IMR-90 (cell line): Measurements from ENCODE around the gene ALDH5A1. TPM values are rescaled to one million over a fixed set of nuclear protein-coding genes. Genes with fewer than 3 reads are reported as not detected.

ENCODE experiments used
- ATAC-seq: fragments of 200-7000 bp; cut with Tn5 transposase; 2 replicates; pipeline ENCODE4 v1.9.1; 2020; ENCODE audit warnings: low read depth, mild to moderate bottlenecking, moderate library complexity
- BruUV-seq: library from RNA; stranded (reverse); fragments of 400-500 nt; replicated peaks from 2 replicates; lab custom pipeline; 2021; lab: Mats Ljungman, UMichigan
- CTCF ChIA-PET: fragments of 300-600 bp; formaldehyde crosslinking; extraction: SDS; loops from one replicate; lab custom pipeline; 2021; ENCODE audit warnings: antibody characterized with exemption; lab: Yijun Ruan, JAX
- POLR2A ChIA-PET: fragments of 300-600 bp; sonication (Branson Sonifier 250); formaldehyde crosslinking; loops from one replicate; lab custom pipeline; 2022; ENCODE audit warnings: antibody characterized with exemption; ENCODE audit not compliant: unreplicated experiment; lab: Charles Lee
- DNase-seq: peaks from one replicate; pipeline ENCODE4 v3.0.0; 2013
- H2AFZ ChIP-seq: replicated peaks from 2 replicates; pipeline ENCODE3; 2013; ENCODE audit warnings: low read length, mild to moderate bottlenecking; ENCODE audit not compliant: poor library complexity
- H2AK5ac ChIP-seq: 2 replicates; pipeline ENCODE4 v1.6.1; 2013; ENCODE audit warnings: low read depth, low read length, inconsistent platforms
- H2AK9ac ChIP-seq: replicated peaks from 2 replicates; pipeline ENCODE3; 2013; ENCODE audit warnings: mild to moderate bottlenecking, low read depth, low read length, moderate library complexity; ENCODE audit not compliant: poor library complexity
- H2BK120ac ChIP-seq: 2 replicates; pipeline ENCODE4 v1.6.1; 2013; ENCODE audit warnings: low read depth, low read length, inconsistent platforms
- H2BK15ac ChIP-seq: 3 replicates; pipeline ENCODE4 v1.6.1; 2013; ENCODE audit warnings: low read depth, low read length, inconsistent platforms
- H2BK20ac ChIP-seq: 2 replicates; pipeline ENCODE4 v1.6.1; 2013; ENCODE audit warnings: low read depth, mild to moderate bottlenecking, inconsistent platforms, low read length, moderate library complexity
- H2BK5ac ChIP-seq: 2 replicates; pipeline ENCODE4 v1.6.1; 2013; ENCODE audit warnings: mild to moderate bottlenecking, low read depth, low read length, inconsistent platforms; ENCODE audit not compliant: poor library complexity, severe bottlenecking
- H3K14ac ChIP-seq: replicated peaks from 2 replicates; pipeline ENCODE4 v1.6.1; 2013; ENCODE audit warnings: low read depth, low read length, inconsistent platforms
- H3K18ac ChIP-seq: 2 replicates; pipeline ENCODE4 v1.6.1; 2013; ENCODE audit warnings: low read depth, low read length, control low read depth
- H3K23ac ChIP-seq: 2 replicates; pipeline ENCODE4 v1.6.1; 2013; ENCODE audit warnings: low read depth, low read length, inconsistent platforms
- H3K27ac ChIP-seq: 2 replicates; pipeline ENCODE4 v1.5.1; 2013; ENCODE audit warnings: mild to moderate bottlenecking, control low read depth, low read length; ENCODE audit not compliant: insufficient read depth
- H3K27me3 ChIP-seq: 2 replicates; pipeline ENCODE4 v1.6.1; 2013; ENCODE audit warnings: low read length; ENCODE audit not compliant: control insufficient read depth, insufficient read depth
- H3K36me3 ChIP-seq: 2 replicates; pipeline ENCODE4 v1.6.1; 2013; ENCODE audit warnings: low read length, mixed read lengths; ENCODE audit not compliant: control insufficient read depth, insufficient read depth
- H3K4ac ChIP-seq: 2 replicates; pipeline ENCODE4 v1.6.1; 2013; ENCODE audit warnings: low read depth, low read length, inconsistent platforms
- H3K4me1 ChIP-seq: 2 replicates; pipeline ENCODE4 v1.6.1; 2013; ENCODE audit warnings: low read length, mixed read lengths; ENCODE audit not compliant: control insufficient read depth, insufficient read depth
- H3K4me2 ChIP-seq: 2 replicates; pipeline ENCODE4 v1.6.1; 2013; ENCODE audit warnings: low read depth, mild to moderate bottlenecking, control low read depth, low read length, moderate library complexity
- H3K4me3 ChIP-seq: 2 replicates; pipeline ENCODE4 v1.5.1; 2013; ENCODE audit warnings: low read depth, mild to moderate bottlenecking, control low read depth, low read length, moderate library complexity; ENCODE audit not compliant: insufficient read depth
- H3K56ac ChIP-seq: 2 replicates; pipeline ENCODE4 v1.6.1; 2013; ENCODE audit warnings: low read length, inconsistent platforms; ENCODE audit not compliant: insufficient read depth; ENCODE audit errors: extremely low read depth
- H3K79me1 ChIP-seq, 2 experiments: 2 replicates each; pipeline ENCODE4 v1.6.1; 2013; ENCODE audit warnings: low read length in 2 of 2, inconsistent platforms in 1 of 2, low read depth in 1 of 2
- H3K9ac ChIP-seq: 2 replicates; pipeline ENCODE4 v1.6.1; 2013; ENCODE audit warnings: low read depth, low read length, control low read depth
- H3K9me1 ChIP-seq: 2 replicates; pipeline ENCODE4 v1.6.1; 2013; ENCODE audit warnings: low read length, inconsistent platforms; ENCODE audit not compliant: insufficient read depth
- H3K9me3 ChIP-seq: 2 replicates; pipeline ENCODE4 v1.6.1; 2013; ENCODE audit warnings: low read length; ENCODE audit not compliant: control insufficient read depth, insufficient read depth
- H4K20me1 ChIP-seq: 2 replicates; pipeline ENCODE4 v1.6.1; 2013; ENCODE audit warnings: low read length, inconsistent platforms; ENCODE audit not compliant: insufficient read depth
- H4K5ac ChIP-seq: 2 replicates; pipeline ENCODE4 v1.6.1; 2013; ENCODE audit warnings: mild to moderate bottlenecking, low read depth, low read length, control low read depth
- H4K8ac ChIP-seq, 2 experiments: 2 replicates each; pipeline ENCODE4 v1.6.1; 2013; ENCODE audit warnings: low read depth in 2 of 2, low read length in 2 of 2, control low read depth in 1 of 2, inconsistent platforms in 1 of 2
- H4K91ac ChIP-seq: 2 replicates; pipeline ENCODE4 v1.6.1; 2013; ENCODE audit warnings: low read depth, low read length, inconsistent platforms; ENCODE audit not compliant: insufficient read depth
- CEBPB ChIP-seq: IDR thresholded peaks from 2 replicates; pipeline ENCODE4 v1.6.1; 2012; ENCODE audit warnings: low read depth, low read length, improper control_type of control experiment
- MXI1 ChIP-seq: IDR thresholded peaks from 2 replicates; pipeline ENCODE4 v1.6.1; 2012; ENCODE audit warnings: low read depth, mild to moderate bottlenecking, low read length, moderate library complexity, borderline replicate concordance
- SMC3 ChIP-seq: fragments of 150-350 bp; IDR thresholded peaks from 2 replicates; pipeline ENCODE4 v1.6.1; 2016; ENCODE audit warnings: low read depth, mild to moderate bottlenecking, antibody characterized with exemption, low read length, moderate library complexity
- WGBS, 2 experiments: methylation state at CpG; one replicate each; pipeline versions ENCODE4 v1.1.5 to v1.1.7; 2013; ENCODE audit warnings: missing lambda C conversion rate in 2 of 2; ENCODE audit not compliant: insufficient read length in 1 of 2; ENCODE audit errors: extremely low coverage in 2 of 2; 5-methylcytosine and 5-hydroxymethylcytosine counted together
- dilution Hi-C: fragments of 300-500 bp; cut with HindIII; formaldehyde crosslinking; loops from one replicate; pipeline ENCODE4 v1.14.3; 2018; ENCODE audit warnings: low sequenced_read_pairs; ENCODE audit not compliant: unreplicated experiment
- in situ Hi-C: fragments of 300-500 bp; cut with MboI; formaldehyde crosslinking; loops from 3 replicates; pipeline ENCODE4 v1.14.3; 2019; ENCODE audit warnings: low sequenced_read_pairs, inconsistent platforms, mixed read lengths
- intact Hi-C: fragments of 100-400 bp; cut with micrococcal nuclease; formaldehyde crosslinking; loops from 2 replicates; pipeline ENCODE4 v1.10.0; 2022
- polyA plus RNA-seq, 3 experiments: library from polyadenylated mRNA; depleted of rRNA; stranded (reverse); fragments of >200 nt; gene quantifications; 2 replicates each; pipeline ENCODE4 v1.2.3, GENCODE V29; 2012; ENCODE audit warnings: low replicate concordance in 1 of 3
- total RNA-seq: library from RNA; depleted of rRNA; stranded (reverse); fragments of >200 nt; gene quantifications from 2 replicates; pipeline ENCODE4 v1.2.3, GENCODE V29; 2012

Gene ALDH5A1
- total and polyA plus RNA-seq, 2 of the 4 experiments (the other 2 are of a cell fraction) = 0.36 to 0.48 TPM

DNA sequence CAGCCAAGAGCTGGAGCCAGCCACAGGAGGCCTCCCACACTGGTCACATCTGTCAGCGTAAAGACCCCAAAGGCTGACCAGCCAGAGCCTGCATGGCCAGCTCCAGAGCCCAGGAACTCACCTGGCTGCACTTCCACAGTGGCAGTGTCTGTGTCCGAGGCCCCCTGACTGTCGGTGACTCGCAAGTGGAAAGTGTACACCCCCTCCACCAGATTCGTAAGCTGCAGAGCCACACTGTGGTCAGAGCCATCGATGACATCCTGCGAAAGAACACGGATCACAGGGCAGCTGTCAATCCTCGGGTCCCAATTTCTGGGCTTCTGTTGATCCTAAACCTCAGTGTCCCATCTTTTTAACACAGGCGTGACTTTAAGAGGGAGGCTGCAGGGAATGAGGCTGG lies 69.3 kb downstream of the ALDH5A1 start:
- Histone ChIP-seq H3K9me1 (no peaks in the 10 kb centered on the region), H2BK120ac (no peak overlapping the region), H3K4me2 (no peak overlapping the region), H2BK5ac (no peak overlapping the region), H4K91ac (no peak overlapping the region), H3K9me3 (no peaks in the 10 kb centered on the region), H3K27me3 (peaks cover 11% of the 10 kb centered on the region), H2AFZ (no peak overlapping the region), H3K9ac (no peak overlapping the region), H2AK5ac (no peak overlapping the region), H3K23ac (no peak overlapping the region), H3K18ac (no peak overlapping the region), H2BK15ac (no peak overlapping the region), H3K4me1 (no peaks in the 10 kb centered on the region), H3K27ac (no peak overlapping the region), H3K4me3 (no peak overlapping the region), H3K14ac (no peak overlapping the region), H3K56ac (no peak overlapping the region), H3K79me1 (no peaks in the 10 kb centered on the region), H3K4ac (no peak overlapping the region), H4K5ac (no peak overlapping the region), H2BK20ac (no peak overlapping the region), H2AK9ac (no peak overlapping the region), H3K36me3 (no peaks in the 10 kb centered on the region), H4K20me1 (no peaks in the 10 kb centered on the region), H4K8ac (no peak overlapping the region)
- in situ Hi-C loops = no loop called here
- DNase-seq (no peak), ATAC-seq (no peak)
- TF ChIP-seq SMC3 = no peak
- no peak for TF ChIP-seq CEBPB
- no peak for TF ChIP-seq MXI1
- no TSS peak for BruUV-seq
- CTCF ChIA-PET = interaction anchor here (1.2 kb wide), 1 partner anchor 20 kb away, joined by 4 read pairs; no protein-coding TSS in a partner anchor
- intact Hi-C loops = no loop called here
- POLR2A ChIA-PET = no interaction called here
- dilution Hi-C loops = no loop called here
- 82% methylated on average over 4 of the region's 10 CpGs; no CpG with 5 or more reads in 1 of the 2 experiments for WGBS, 2 experiments
